ENCODE measurements around the gene A4GALT.

A4GALT gene, protein sequence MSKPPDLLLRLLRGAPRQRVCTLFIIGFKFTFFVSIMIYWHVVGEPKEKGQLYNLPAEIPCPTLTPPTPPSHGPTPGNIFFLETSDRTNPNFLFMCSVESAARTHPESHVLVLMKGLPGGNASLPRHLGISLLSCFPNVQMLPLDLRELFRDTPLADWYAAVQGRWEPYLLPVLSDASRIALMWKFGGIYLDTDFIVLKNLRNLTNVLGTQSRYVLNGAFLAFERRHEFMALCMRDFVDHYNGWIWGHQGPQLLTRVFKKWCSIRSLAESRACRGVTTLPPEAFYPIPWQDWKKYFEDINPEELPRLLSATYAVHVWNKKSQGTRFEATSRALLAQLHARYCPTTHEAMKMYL

DNA sequence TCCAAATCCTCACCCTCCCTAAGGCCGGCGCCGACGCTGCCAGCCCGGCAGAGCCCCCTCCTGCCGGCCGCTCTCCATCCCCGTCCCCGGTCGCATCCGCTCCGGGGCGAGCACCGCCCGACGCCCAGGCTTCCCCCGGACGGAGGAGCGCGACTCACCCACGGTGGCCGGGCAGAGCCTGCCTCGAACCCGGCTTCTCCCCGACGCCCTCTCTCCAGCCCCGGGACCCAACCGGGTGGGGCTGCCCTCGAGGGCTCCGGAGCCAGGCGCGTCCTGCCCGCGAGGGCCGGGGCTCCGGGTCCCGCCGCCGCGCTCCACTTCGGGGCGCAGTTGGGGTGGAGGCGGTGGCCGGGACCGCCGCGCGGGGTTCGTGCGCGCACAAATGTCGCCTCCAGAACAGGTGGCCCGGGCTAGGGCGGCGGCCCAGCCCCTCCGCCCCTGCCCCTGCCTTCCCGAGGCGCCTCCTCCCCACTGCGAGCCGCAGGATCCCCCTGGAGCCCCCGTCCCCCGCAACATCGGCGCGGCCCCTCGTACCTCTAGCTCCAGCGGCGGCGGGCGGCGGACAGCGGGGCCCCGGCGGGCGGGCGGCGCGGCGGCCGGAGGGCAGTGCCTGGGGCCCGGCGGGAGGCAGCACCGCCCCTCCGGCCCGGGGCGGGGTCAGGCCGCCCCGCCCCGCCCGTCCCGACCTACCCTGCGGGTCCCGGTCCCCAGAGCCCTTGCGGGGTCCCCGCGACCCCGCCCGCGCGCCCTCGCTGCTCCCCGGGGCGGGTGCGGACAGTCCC, at the start of gene A4GALT:
Gene A4GALT (minus strand): TSS at position 608 of the 782 bp plus-strand sequence. CDS start 26,919 bp downstream, outside the sequence.
- ChIA-PET POLR2A (no interaction called here), CTCF (no interaction called here)
- TF ChIP-seq, protein P1, sequence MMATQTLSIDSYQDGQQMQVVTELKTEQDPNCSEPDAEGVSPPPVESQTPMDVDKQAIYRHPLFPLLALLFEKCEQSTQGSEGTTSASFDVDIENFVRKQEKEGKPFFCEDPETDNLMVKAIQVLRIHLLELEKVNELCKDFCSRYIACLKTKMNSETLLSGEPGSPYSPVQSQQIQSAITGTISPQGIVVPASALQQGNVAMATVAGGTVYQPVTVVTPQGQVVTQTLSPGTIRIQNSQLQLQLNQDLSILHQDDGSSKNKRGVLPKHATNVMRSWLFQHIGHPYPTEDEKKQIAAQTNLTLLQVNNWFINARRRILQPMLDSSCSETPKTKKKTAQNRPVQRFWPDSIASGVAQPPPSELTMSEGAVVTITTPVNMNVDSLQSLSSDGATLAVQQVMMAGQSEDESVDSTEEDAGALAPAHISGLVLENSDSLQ (IDR thresholded peaks at IDR 0.05): no peak
- TF ChIP-seq HDGF (IDR thresholded peaks at IDR 0.05; ENCODE audit: borderline replicate concordance): no peak
- no peak for TF ChIP-seq ZNF384 (IDR thresholded peaks at IDR 0.05)
- no peak for TF ChIP-seq BHLHE40 (IDR thresholded peaks at IDR 0.05; ENCODE audit: borderline replicate concordance)
- no peak for TF ChIP-seq L3MBTL2 (conservative IDR thresholded peaks at IDR 0.05)
- peak; percentile 47 for DNase-seq (ENCODE audit: extremely low spot score)

DNA sequence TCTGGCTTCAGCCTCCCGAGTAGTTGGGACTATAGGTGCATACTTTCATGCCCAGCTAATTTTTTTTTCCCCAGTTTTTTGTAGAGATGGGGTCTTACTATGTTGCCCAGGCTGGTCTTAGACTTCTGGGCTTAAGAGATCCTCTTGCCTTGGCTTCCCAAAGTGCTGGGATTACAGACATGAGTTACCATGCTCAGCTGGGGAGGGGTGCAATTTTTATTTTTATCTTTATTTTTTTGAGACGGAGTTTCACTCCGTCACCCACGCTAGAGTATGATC, 49.7 kb upstream of the A4GALT start:
- DNase-seq (ENCODE audit: extremely low spot score): no peak
- TF ChIP-seq NFRKB (IDR thresholded peaks at IDR 0.05) (no peak), HDGF (IDR thresholded peaks at IDR 0.05; ENCODE audit: borderline replicate concordance) (no peak), FOXM1 (IDR thresholded peaks at IDR 0.05; ENCODE audit: borderline replicate concordance) (no peak), SP1 (IDR thresholded peaks at IDR 0.05) (no peak), BHLHE40 (IDR thresholded peaks at IDR 0.05; ENCODE audit: borderline replicate concordance) (no peak), FOXK2 (IDR thresholded peaks at IDR 0.05) (no peak), TARDBP (IDR thresholded peaks at IDR 0.05) (no peak), CTBP1 (IDR thresholded peaks at IDR 0.05; ENCODE audit: borderline replicate concordance) (no peak), ZNF384 (IDR thresholded peaks at IDR 0.05) (no peak), ELF4 (IDR thresholded peaks at IDR 0.05) (no peak)
- TF ChIP-seq, protein P1 (IDR thresholded peaks at IDR 0.05): no peak
- ChIA-PET POLR2A (no interaction called here), CTCF (interaction anchor here (0.7 to 1.0 kb wide), 2 partner anchors 103 to 149 kb away, joined by 3 read pairs; no protein-coding TSS in a partner anchor)

DNA sequence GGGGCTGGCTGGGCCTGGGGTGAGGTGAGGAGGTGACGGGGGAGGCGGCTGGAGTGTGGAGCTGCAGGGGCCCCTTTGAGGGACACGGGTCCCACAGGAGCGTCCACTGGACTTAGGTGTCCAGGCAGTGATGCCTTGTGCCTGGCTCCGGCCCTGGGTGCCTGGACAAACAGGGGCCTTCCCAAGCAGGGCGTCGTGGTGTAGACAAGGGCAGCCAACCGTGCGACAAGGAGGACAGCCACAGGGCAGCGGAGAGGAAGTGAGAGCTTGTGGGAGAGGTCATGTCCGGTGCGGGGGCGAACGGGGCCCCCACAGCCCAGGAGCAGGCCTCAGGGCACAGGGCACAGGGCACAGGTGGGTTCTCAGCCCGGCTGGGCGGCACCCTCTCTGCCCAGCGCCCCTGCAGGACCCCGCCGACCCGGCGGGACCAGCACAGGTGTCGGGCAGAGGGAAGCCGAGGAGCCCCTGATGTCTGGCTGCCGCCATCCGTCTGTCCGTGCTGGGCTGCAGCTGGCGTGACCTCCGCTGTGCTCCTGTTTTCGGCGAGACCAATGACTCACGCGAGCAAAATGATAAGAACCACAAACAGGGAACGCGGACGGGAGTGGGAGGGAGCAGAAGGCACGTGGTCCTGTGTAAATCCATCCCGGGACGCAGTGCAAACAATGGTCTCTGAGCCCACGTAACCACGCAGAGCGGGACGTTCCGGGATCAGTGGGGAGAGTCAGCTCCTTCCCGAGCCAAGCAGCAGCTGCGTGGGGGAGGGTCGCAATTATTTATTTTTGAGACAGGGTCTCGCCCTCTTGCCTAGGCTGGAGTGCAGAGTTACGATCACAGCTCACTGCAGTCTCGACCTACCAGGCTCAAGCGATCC, 49.1 kb upstream of the A4GALT start:
- no peak for DNase-seq (ENCODE audit: extremely low spot score)
- TF ChIP-seq L3MBTL2 (conservative IDR thresholded peaks at IDR 0.05): peak; percentile 26; the same call in 1 of the 2 replicates
- TF ChIP-seq FOXM1 (IDR thresholded peaks at IDR 0.05; ENCODE audit: borderline replicate concordance): no peak
- no peak for TF ChIP-seq HDGF (IDR thresholded peaks at IDR 0.05; ENCODE audit: borderline replicate concordance)
- ChIA-PET POLR2A (no interaction called here), CTCF (interaction anchor here (0.7 to 1.0 kb wide), 2 partner anchors 102 to 149 kb away, joined by 3 read pairs; no protein-coding TSS in a partner anchor)

DNA sequence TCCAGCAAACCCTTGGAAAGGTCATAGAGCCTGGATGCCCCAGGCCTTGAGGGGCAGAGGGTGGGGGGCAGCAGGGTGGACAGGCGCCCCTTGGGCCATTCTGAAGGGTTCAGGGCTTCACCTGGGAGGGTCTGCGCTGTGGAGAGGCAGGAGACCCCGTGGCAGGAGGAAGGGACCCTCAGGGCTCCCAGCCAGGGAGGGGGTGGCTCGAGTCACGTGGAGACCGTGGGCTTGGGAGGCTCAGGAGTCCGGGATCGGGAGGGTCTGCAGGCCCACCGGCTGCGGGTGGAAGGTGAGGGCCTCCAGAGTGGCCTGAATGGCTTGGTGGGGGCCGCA, 48.5 kb upstream of the A4GALT start:
- POLR2A ChIA-PET: no interaction called here
- TF ChIP-seq ZNF384 (IDR thresholded peaks at IDR 0.05) (no peak), TARDBP (IDR thresholded peaks at IDR 0.05) (no peak), SUZ12 (IDR thresholded peaks at IDR 0.05) (no peak), FOXA1 (IDR thresholded peaks at IDR 0.05) (no peak), BHLHE40 (IDR thresholded peaks at IDR 0.05; ENCODE audit: borderline replicate concordance) (no peak), ELF4 (IDR thresholded peaks at IDR 0.05) (no peak)
- CTCF ChIA-PET: no interaction called here
- no peak for DNase-seq (ENCODE audit: extremely low spot score)

DNA sequence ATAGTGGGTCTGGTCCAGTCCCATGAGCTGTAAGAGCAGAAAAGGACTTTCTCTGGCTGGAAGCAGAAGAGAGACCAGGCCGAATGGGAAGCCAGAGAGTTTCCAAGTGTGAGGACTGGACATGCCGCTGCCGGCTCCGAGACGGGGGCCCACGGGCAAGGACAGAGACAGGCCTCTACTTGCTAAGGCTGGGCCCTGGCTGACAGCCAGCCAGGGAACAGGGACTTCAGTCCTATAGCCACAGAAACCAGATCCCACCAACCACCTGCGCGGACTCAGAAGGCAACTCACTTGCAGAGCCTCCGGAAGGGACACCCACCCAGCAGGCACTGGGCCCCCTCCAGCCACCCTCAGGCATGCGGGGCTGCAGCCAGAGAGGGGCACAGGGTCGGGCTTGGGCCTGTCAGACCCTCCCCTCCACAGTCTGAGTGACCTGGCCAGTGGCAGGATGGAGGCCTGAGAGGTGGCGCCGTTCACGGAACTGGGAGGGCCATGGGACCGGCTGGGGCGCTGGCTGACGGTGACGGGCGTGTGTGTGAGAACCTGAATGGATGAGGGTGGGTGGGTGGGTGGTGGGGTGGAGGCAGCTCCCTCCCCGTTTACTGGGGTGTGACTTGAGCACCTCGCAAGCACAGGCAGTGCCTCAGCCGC, 47.8 kb upstream of the A4GALT start:
- DNase-seq (ENCODE audit: extremely low spot score): no peak
- TF ChIP-seq FOXA1 (IDR thresholded peaks at IDR 0.05) (no peak), CTBP1 (IDR thresholded peaks at IDR 0.05; ENCODE audit: borderline replicate concordance) (no peak), SP1 (IDR thresholded peaks at IDR 0.05) (no peak), ELF4 (IDR thresholded peaks at IDR 0.05) (no peak), L3MBTL2 (conservative IDR thresholded peaks at IDR 0.05) (no peak), ZNF384 (IDR thresholded peaks at IDR 0.05) (no peak)
- ChIA-PET CTCF (no interaction called here), POLR2A (interaction anchor here (0.7 kb wide), 1 partner anchor 154 kb away, joined by 3 read pairs; the partner anchor contains the start of gene POLDIP3)

DNA sequence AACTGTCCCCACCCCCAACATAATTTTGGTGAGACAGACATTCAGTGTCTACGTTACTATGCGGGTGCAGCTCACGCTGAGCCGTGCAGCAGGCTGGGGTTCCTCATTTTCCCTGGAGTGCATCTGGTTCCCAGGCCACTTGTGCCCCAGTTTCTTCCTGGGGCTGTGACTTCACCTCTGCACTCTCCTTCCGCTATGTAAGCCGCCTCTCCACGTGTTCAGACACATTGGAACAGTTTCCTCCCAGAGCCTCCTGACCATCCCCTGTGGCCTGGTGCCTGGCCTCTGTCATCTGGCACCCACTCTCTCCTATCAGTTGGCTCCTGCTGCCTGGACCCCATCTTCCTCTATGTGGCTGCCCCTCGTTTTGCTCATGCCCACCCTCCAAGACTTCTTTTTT, 46.2 kb upstream of the A4GALT start:
- ChIA-PET CTCF (no interaction called here), POLR2A (no interaction called here)
- TF ChIP-seq BHLHE40 (IDR thresholded peaks at IDR 0.05; ENCODE audit: borderline replicate concordance) (no peak), NFRKB (IDR thresholded peaks at IDR 0.05) (no peak), FOXM1 (IDR thresholded peaks at IDR 0.05; ENCODE audit: borderline replicate concordance) (no peak), CTBP1 (IDR thresholded peaks at IDR 0.05; ENCODE audit: borderline replicate concordance) (no peak), LEF1 (IDR thresholded peaks at IDR 0.05; ENCODE audit: borderline replicate concordance) (no peak), ELF4 (IDR thresholded peaks at IDR 0.05) (no peak), TARDBP (IDR thresholded peaks at IDR 0.05) (no peak), ZNF384 (IDR thresholded peaks at IDR 0.05) (no peak), L3MBTL2 (conservative IDR thresholded peaks at IDR 0.05) (no peak), FOXA1 (IDR thresholded peaks at IDR 0.05) (no peak), SUZ12 (IDR thresholded peaks at IDR 0.05) (no peak), SP1 (IDR thresholded peaks at IDR 0.05) (no peak), ARNT (IDR thresholded peaks at IDR 0.05) (no peak), HDGF (IDR thresholded peaks at IDR 0.05; ENCODE audit: borderline replicate concordance) (no peak)
- TF ChIP-seq, protein P1 (IDR thresholded peaks at IDR 0.05): no peak
- DNase-seq (ENCODE audit: extremely low spot score): no peak

Data from HEK293T (cell line).